ENCODE measurements around the gene SEMA4A. TPM values are rescaled to one million over a fixed set of nuclear protein-coding genes. Genes with fewer than 3 reads are reported as not detected.
A peak's percentile ranks its signal among the peaks of the same experiment; 100 is the strongest.
"Not testable (repeated sequence)": the region's sequence is repeated elsewhere in the genome, so short reads cannot be mapped to it uniquely, and the experiment has no call there.

SEMA4A gene
- total RNA-seq, 1 donor: 15.1 TPM

GRCh38 chr1:156190265-156190664 is 36.9 kb downstream of the SEMA4A start:
- DNase-seq (ENCODE audit: low read depth in 2 of 3, low spot score in 2 of 3): not testable (repeated sequence)

GRCh38 chr1:156191292-156191964 is 38.0 kb downstream of the SEMA4A start:
- DNase-seq (ENCODE audit: low read depth in 2 of 3, low spot score in 2 of 3): no peak

GRCh38 chr1:156193208-156193487 is 39.8 kb downstream of the SEMA4A start:
- no peak for DNase-seq (ENCODE audit: low read depth in 2 of 3, low spot score in 2 of 3)

GRCh38 chr1:156193488-156194299 is 40.3 kb downstream of the SEMA4A start, which contains the start of gene SLC25A44:
Gene SLC25A44, plus strand, starts transcription at chr1:156194104. Its CDS starts 5,744 bp downstream, at chr1:156199848.
- peak; percentile 96 to 99 (median 98) for DNase-seq (ENCODE audit: low read depth in 2 of 3, low spot score in 2 of 3)

- no peak for DNase-seq (ENCODE audit: low read depth in 2 of 3, low spot score in 2 of 3)
These were observed 40.9 kb downstream of the SEMA4A start for GRCh38 chr1:156194300-156194652.

GRCh38 chr1:156195853-156196252 is 42.5 kb downstream of the SEMA4A start:
- no peak for DNase-seq (ENCODE audit: low read depth in 2 of 3, low spot score in 2 of 3)

GRCh38 chr1:156196445-156196844 is 43.1 kb downstream of the SEMA4A start:
- DNase-seq (ENCODE audit: low read depth in 2 of 3, low spot score in 2 of 3): no peak

- no peak for DNase-seq (ENCODE audit: low read depth in 2 of 3, low spot score in 2 of 3)
These were observed 45.5 kb downstream of the SEMA4A start for GRCh38 chr1:156198831-156199349.

GRCh38 chr1:156200044-156200443 is 46.7 kb downstream of the SEMA4A start:
- DNase-seq (ENCODE audit: low read depth in 2 of 3, low spot score in 2 of 3): no peak

GRCh38 chr1:156203331-156203730 is 49.9 kb downstream of the SEMA4A start:
- no peak for DNase-seq (ENCODE audit: low read depth in 2 of 3, low spot score in 2 of 3)

GRCh38 chr1:156204686-156205085 is 51.3 kb downstream of the SEMA4A start:
- DNase-seq (ENCODE audit: low read depth in 2 of 3, low spot score in 2 of 3): no peak

GRCh38 chr1:156211243-156211642 is 57.9 kb downstream of the SEMA4A start:
- no peak for DNase-seq (ENCODE audit: low read depth in 2 of 3, low spot score in 2 of 3)

GRCh38 chr1:156212130-156212529 is 58.7 kb downstream of the SEMA4A start:
- DNase-seq (ENCODE audit: low read depth in 2 of 3, low spot score in 2 of 3): no peak

- peak; percentile 87 to 97 (median 96) for DNase-seq (ENCODE audit: low read depth in 2 of 3, low spot score in 2 of 3)
These were observed 59.7 kb downstream of the SEMA4A start, which contains the start of gene PMF1 for GRCh38 chr1:156212833-156213643. Gene PMF1, plus strand, starts transcription at chr1:156213007. Its CDS starts 9 bp downstream, at chr1:156213016.

- peak in 1 of 3 donors; percentile 25 for DNase-seq (ENCODE audit: low read depth in 2 of 3, low spot score in 2 of 3)
These were observed 60.2 kb downstream of the SEMA4A start for GRCh38 chr1:156213644-156213966.

- no peak for DNase-seq (ENCODE audit: low read depth in 2 of 3, low spot score in 2 of 3)
These were observed 60.8 kb downstream of the SEMA4A start for GRCh38 chr1:156214024-156214748.

GRCh38 chr1:156216361-156217086 is 63.1 kb downstream of the SEMA4A start:
- DNase-seq (ENCODE audit: low read depth in 2 of 3, low spot score in 2 of 3): not testable (repeated sequence)

- peak in 2 of 3 donors; percentile 77 to 85 for DNase-seq (ENCODE audit: low read depth in 2 of 3, low spot score in 2 of 3)
These were observed 64.5 kb downstream of the SEMA4A start for GRCh38 chr1:156217871-156218270.

- DNase-seq (ENCODE audit: low read depth in 2 of 3, low spot score in 2 of 3): no peak
These were observed 66.8 kb downstream of the SEMA4A start for GRCh38 chr1:156220226-156220625.

Data from hematopoietic multipotent progenitor cell (in vitro differentiated cells).